Left ventricle myocardium inferior (tissue), 1 donor: ENCODE measurements around the gene PPP1R16B. TPM values are rescaled to one million over a fixed set of nuclear protein-coding genes. Genes with fewer than 3 reads are reported as not detected.

Experiments used
- DNase-seq: peaks from one replicate; pipeline ENCODE4 v3.0.0-alpha.2; 2020
- H3K27ac ChIP-seq: fragments of 200-600 bp; replicated peaks from 2 replicates; pipeline ENCODE4 v1.8.0; 2021
- H3K27me3 ChIP-seq: fragments of 200-600 bp; 2 replicates; pipeline ENCODE4 v1.8.0; 2021; ENCODE audit warnings: low read depth
- H3K36me3 ChIP-seq: fragments of 200-600 bp; 2 replicates; pipeline ENCODE4 v1.8.0; 2021
- H3K4me1 ChIP-seq: fragments of 200-600 bp; 2 replicates; pipeline ENCODE4 v1.8.0; 2021
- H3K4me3 ChIP-seq: fragments of 200-600 bp; 2 replicates; pipeline ENCODE4 v1.8.0; 2021; ENCODE audit warnings: mild to moderate bottlenecking, moderate library complexity
- H3K9me3 ChIP-seq: fragments of 200-600 bp; replicated peaks from 2 replicates; pipeline ENCODE4 v1.8.0; 2021
- intact Hi-C: fragments of 100-400 bp; cut with micrococcal nuclease; formaldehyde crosslinking; loops from one replicate; pipeline ENCODE4 v1.11.0; 2022
- total RNA-seq: library from RNA; stranded (reverse); fragmentation: NEBNext Ultra II Directional; extraction: Animal tissue kit (Norgen Biotek cat#: 25700); gene quantifications from one replicate; pipeline ENCODE4 v1.2.1, GENCODE V29; 2021
- TF ChIP-seq, protein P1 (sequence below): fragments of 200-600 bp; IDR thresholded peaks from 2 replicates; pipeline ENCODE4 v1.8.0; 2021; ENCODE audit warnings: antibody characterized with exemption, mild to moderate bottlenecking, borderline replicate concordance
- donor health status: DM: no; HTN: yes; CAD: no; lungs with severe emphysema.

PPP1R16B gene
- total RNA-seq, 1 donor from 2014 or later, result 6.3 TPM

DNA sequence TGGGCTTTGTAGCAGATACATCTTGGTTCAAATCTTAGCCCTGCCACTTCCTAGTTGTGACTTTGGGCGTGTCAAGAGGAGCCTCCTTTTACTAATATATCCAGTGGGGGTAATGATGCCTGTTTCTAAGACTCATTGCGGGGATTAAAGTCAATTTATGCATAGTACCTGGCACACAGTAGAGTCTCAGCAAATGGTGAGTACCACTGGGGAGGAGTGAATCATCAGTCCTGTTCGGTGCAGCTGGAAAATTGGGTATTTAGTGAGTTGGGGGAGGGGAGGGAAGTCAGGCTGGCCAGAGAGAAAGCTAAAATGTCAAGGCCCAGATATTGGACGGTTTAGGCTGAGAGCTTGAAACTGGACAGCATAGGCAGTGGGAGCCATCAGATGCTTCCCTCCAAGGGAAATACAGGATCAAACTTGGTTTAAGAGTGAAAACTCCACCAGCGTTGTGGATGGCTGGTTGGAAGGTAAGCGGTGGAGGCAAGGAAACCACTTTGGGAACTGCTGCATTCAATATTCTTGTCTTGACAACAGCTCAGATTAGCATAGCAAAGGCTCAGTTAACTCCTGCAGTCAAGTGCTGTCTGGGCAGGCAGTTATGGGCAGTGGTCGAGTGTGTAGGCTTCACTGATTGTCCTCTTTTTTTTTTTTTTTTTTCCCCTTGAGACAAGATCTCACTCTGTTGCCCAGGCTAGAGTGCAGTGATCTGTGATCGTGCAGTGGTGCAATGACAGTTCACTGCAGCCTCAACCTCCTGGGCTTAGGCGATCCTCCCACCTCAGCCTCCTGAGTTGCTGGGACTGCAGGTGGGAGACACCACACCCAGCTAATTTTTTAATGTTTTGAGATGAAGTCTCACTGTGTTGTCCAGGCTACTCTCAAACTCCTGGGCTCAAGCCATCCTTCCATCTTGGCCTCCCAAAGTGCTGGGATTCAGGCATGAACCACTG lies 12.9 kb downstream of the PPP1R16B start:
- no peaks in the 10 kb centered on the region for H3K36me3 ChIP-seq
- H3K4me1 ChIP-seq, result peaks cover 26% of the 10 kb centered on the region
- H3K27ac ChIP-seq, result no peak overlapping the region
- H3K9me3 ChIP-seq, result peaks cover 10% of the 10 kb centered on the region
- no peak for DNase-seq
- H3K27me3 ChIP-seq, result no peaks in the 10 kb centered on the region
- intact Hi-C loops, result no loop called here
- TF ChIP-seq, protein P1, sequence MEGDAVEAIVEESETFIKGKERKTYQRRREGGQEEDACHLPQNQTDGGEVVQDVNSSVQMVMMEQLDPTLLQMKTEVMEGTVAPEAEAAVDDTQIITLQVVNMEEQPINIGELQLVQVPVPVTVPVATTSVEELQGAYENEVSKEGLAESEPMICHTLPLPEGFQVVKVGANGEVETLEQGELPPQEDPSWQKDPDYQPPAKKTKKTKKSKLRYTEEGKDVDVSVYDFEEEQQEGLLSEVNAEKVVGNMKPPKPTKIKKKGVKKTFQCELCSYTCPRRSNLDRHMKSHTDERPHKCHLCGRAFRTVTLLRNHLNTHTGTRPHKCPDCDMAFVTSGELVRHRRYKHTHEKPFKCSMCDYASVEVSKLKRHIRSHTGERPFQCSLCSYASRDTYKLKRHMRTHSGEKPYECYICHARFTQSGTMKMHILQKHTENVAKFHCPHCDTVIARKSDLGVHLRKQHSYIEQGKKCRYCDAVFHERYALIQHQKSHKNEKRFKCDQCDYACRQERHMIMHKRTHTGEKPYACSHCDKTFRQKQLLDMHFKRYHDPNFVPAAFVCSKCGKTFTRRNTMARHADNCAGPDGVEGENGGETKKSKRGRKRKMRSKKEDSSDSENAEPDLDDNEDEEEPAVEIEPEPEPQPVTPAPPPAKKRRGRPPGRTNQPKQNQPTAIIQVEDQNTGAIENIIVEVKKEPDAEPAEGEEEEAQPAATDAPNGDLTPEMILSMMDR, result no peak
- H3K4me3 ChIP-seq, result no peak overlapping the region

DNA sequence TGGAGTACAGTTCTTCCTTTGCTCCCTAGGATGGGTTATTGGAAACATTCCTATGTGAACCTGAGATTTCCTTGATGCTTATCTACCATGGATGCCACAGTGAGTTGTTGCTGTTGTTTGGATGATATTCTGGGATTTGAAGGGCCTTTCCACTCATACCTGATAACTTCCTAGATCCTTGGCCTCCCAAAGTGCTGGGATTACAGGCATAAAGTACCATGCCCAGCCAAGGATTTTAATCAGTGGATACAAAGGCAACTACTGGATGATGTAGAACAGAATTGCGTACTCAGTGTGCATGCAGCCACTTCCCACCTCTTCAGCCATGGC lies 20.0 kb downstream of the PPP1R16B start:
- peaks cover 10% of the 10 kb centered on the region for H3K9me3 ChIP-seq
- TF ChIP-seq, protein P1, result no peak
- peaks cover 76% of the 10 kb centered on the region for H3K4me1 ChIP-seq
- intact Hi-C loops, result no loop called here
- no peak overlapping the region for H3K4me3 ChIP-seq
- H3K27ac ChIP-seq, result peak overlapping the region; percentile 28
- H3K36me3 ChIP-seq, result no peaks in the 10 kb centered on the region
- DNase-seq, result no peak
- peaks cover 30% of the 10 kb centered on the region for H3K27me3 ChIP-seq

DNA sequence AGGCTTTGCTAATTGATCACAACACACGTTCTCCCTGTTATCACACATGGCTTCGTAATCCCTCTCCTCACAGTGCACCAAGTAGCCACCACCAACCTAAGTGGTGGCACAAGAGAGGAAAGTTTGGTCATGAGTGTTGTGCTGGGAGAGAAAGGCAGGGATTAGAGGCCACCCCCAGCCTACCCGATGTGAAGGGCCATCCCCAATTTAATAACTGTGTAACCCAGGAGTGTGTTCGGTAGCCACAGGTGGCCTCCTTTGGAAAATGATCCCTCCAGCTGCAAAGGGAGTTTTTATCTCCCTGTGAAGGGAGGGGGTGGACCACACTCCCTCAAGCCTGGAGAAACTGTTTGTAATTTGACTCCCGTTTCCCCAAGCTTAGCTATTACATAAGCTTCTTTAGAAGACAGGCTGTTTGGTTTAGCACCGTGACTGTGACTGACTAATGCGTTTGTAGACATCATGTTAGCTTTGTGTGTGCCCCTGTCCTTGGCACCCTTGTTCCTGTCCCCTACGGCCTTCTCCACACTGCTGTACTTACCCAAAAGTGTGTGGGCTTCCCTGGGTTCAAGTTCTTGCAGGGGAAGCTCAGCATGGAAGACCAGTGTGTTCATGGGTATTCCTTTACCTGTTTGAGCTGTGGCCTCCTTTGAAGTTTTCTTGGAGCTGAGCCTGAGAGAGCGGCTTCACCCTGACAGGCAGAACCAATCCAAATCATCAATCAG lies 20.6 kb downstream of the PPP1R16B start:
- Histone ChIP-seq H3K27me3 (peaks cover 30% of the 10 kb centered on the region), H3K4me1 (peaks cover 81% of the 10 kb centered on the region), H3K4me3 (no peak overlapping the region), H3K27ac (peak overlapping the region; percentile 28), H3K9me3 (peaks cover 7% of the 10 kb centered on the region), H3K36me3 (no peaks in the 10 kb centered on the region)
- intact Hi-C loops, result no loop called here
- TF ChIP-seq, protein P1, result no peak
- no peak for DNase-seq

DNA sequence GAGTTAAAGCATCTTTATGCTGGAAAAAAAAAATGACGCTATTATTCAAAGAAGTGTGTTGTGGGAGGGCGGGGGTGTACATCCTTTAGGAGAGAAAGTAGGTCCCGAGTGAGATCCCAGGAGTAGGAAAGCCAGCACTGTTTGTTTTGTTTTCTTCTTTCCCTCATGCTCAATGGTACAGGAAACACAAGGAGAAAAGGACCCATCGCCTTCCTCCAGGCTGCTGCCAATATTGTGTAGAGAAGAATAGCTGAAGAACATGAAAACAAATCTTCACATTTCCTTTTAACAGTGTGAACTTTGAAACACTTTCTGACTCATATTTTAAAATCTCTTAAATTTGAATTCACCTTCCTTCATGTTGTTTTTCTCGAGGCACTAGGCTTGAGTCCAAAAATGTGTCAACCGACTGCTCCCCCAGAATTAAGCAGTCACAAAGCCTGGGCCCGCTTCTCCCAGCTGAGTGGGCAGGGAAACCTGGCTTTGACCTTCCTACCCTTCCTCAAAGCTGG lies 22.3 kb downstream of the PPP1R16B start:
- DNase-seq, result no peak
- Histone ChIP-seq H3K27me3 (peaks cover 30% of the 10 kb centered on the region), H3K4me3 (no peak overlapping the region), H3K9me3 (no peaks in the 10 kb centered on the region), H3K4me1 (peaks cover 75% of the 10 kb centered on the region), H3K36me3 (no peaks in the 10 kb centered on the region), H3K27ac (peak overlapping the region; percentile 58)
- intact Hi-C loops, result no loop called here
- TF ChIP-seq, protein P1, result no peak

DNA sequence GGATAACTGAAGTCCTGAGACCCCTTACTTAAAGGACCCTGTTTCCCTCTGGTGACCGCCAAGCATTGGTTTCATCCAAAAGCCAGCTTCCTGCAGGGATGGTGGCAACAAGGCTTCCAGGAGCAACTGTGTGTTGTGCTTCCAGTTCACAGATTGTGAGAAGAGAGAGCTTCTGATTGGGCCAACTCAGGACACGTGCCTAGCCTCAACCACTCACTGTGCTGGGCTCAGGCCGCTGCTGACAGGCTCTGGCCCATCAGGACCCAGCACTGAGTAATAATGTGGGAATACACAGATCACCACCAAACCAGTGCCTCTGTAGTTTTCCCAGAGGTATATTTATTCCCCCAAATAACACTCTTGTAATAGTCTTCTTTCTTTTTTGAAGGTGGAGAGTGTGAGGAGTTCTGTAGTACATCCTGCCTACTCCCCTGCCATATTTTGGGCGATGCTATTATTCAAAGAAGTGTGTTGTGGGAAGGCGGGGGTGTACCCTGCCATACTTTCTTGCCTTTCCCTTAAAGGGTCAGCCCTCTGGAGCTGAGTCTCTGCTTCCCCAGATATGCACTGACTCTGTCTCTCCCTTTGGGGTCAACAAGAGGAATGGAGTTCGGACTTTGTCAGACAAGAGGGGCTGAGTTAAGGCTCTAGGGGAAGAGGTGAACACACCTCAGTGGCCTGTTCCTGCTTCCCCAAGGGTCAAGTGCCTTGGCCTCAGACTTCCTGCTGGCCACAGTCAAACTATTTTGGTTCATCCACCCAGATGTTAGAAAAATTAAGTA lies 23.2 kb downstream of the PPP1R16B start:
- Histone ChIP-seq H3K27me3 (peaks cover 35% of the 10 kb centered on the region), H3K4me3 (no peak overlapping the region), H3K4me1 (peaks cover 66% of the 10 kb centered on the region), H3K36me3 (no peaks in the 10 kb centered on the region), H3K9me3 (no peaks in the 10 kb centered on the region), H3K27ac (peak overlapping the region; percentile 58)
- no peak for DNase-seq
- TF ChIP-seq, protein P1, result no peak
- intact Hi-C loops, result no loop called here
